SK-N-MC (cell line): Measurements from ENCODE around the gene PER3.

Experiments
- EZH2 ChIP-seq: fragments of 200-600 bp; sonication (generic); IDR thresholded peaks from one replicate; pipeline ENCODE4 v1.6.1; 2017; ENCODE audit warnings: antibody characterized with exemption
- POLR2AphosphoS5 ChIP-seq: IDR thresholded peaks from 2 replicates; pipeline ENCODE4 v1.6.1; 2012; ENCODE audit warnings: mild to moderate bottlenecking, low read depth, low read length, borderline replicate concordance

- TF ChIP-seq POLR2AphosphoS5 (no peak), EZH2 (no peak)
Measured at GRCh38 chr1:7826363-7826762, 42.3 kb downstream of the PER3 start.
